Measurements from ENCODE around the gene TMEM186.
"Not testable (repeated sequence)": the region's sequence is repeated elsewhere in the genome, so short reads cannot be mapped to it uniquely, and the experiment has no call there.

TMEM186 gene

DNA sequence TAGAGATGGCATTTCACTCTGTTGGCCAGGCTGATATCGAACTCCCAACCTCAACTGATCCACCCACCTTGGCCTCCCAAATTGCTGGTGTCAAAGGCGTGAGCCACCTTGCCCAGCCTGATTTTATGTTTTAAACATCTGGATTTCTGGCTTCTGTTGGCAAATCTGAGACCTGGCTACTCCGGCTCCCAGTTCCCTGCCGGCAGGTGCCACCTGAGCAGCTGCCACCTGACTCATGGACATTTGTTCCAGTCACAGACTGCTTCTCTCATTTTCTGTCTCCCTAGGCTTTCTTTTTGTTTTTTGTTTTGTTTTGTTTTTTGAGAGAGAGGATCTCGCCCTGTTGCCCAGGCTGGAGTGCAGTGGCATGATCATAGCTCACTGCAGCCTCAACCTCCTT is 9.8 kb upstream of the TMEM186 start:
- no peaks in the 10 kb centered on the region for H3K9me3 ChIP-seq (ENCODE audit: control insufficient read depth, low read depth, low read length)
- H3K4me3 ChIP-seq (ENCODE audit: low read length), result no peak overlapping the region
- no peaks in the 10 kb centered on the region for H3K4me1 ChIP-seq (ENCODE audit: control insufficient read depth, low read depth, low read length)
- H3K36me3 ChIP-seq (ENCODE audit: control insufficient read depth, low read depth, low read length), result peaks cover 89% of the 10 kb centered on the region
- no peak overlapping the region for H3K27ac ChIP-seq (ENCODE audit: low read length)
- no peaks in the 10 kb centered on the region for H3K27me3 ChIP-seq (ENCODE audit: control insufficient read depth, insufficient read depth, low read length)
- H3K9ac ChIP-seq (ENCODE audit: low read length), result no peak overlapping the region

DNA sequence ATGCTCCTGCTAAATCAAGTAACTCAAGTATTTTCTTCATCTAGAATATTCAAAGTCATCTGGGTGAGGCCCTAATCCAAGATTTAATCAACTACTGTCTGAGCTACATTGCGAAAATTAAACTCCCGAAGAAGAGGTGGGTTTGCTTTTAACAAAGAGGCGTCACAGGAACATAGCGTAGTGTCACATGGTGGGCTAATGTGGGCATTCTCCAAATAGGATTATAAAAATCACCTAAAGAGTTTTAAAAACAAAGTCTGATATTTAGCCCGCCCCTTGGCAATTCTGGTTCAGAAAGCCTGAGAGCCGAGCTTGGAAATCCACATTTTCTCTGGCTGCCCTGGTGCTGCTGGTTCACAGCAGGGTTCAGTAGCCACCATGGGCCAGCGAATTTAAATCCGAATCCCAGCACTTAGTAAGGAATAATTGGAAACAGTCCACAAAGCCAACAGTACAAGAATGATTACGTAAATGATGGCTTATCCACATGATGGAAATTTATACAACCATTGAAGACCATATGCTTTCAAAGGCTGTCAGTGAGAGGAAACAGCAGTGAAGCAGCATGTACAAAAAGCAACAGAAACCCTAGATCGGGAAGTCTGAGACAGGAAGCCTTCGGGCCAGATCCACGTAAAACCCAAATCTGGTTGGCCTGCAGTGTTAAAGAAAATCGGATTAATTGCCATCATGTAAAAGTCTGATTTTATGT is 9.0 kb upstream of the TMEM186 start:
- H3K4me3 ChIP-seq (ENCODE audit: low read length), result no peak overlapping the region
- H3K27ac ChIP-seq (ENCODE audit: low read length), result no peak overlapping the region
- H3K4me1 ChIP-seq (ENCODE audit: control insufficient read depth, low read depth, low read length), result no peaks in the 10 kb centered on the region
- H3K36me3 ChIP-seq (ENCODE audit: control insufficient read depth, low read depth, low read length), result peaks cover 88% of the 10 kb centered on the region
- no peaks in the 10 kb centered on the region for H3K9me3 ChIP-seq (ENCODE audit: control insufficient read depth, low read depth, low read length)
- H3K27me3 ChIP-seq (ENCODE audit: control insufficient read depth, insufficient read depth, low read length), result no peaks in the 10 kb centered on the region
- no peak overlapping the region for H3K9ac ChIP-seq (ENCODE audit: low read length)

DNA sequence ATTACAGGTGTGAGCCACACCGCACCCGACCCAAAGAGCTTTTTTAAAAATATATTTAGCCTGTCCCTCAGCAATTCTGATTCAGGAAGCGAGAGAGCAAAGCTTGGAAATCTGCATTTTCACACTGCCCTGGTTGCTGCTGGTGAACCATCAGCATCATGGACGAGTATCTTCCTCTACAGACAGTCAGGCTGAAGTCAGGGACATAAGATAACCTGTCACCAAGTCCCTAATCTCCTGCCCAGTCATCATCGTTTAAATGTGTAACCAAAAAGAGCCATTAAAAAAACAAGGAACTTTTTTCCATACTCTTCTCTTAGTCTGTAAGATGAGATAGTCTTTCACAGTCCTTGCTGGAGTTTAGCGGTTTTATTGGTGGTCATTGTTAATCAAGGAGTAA is 6.9 kb upstream of the TMEM186 start:
- Histone ChIP-seq H3K4me3 (ENCODE audit: low read length) (no peak overlapping the region), H3K9ac (ENCODE audit: low read length) (no peak overlapping the region), H3K36me3 (ENCODE audit: control insufficient read depth, low read depth, low read length) (peaks cover 67% of the 10 kb centered on the region), H3K27ac (ENCODE audit: low read length) (no peak overlapping the region), H3K27me3 (ENCODE audit: control insufficient read depth, insufficient read depth, low read length) (no peaks in the 10 kb centered on the region), H3K9me3 (ENCODE audit: control insufficient read depth, low read depth, low read length) (no peaks in the 10 kb centered on the region), H3K4me1 (ENCODE audit: control insufficient read depth, low read depth, low read length) (no peaks in the 10 kb centered on the region)

DNA sequence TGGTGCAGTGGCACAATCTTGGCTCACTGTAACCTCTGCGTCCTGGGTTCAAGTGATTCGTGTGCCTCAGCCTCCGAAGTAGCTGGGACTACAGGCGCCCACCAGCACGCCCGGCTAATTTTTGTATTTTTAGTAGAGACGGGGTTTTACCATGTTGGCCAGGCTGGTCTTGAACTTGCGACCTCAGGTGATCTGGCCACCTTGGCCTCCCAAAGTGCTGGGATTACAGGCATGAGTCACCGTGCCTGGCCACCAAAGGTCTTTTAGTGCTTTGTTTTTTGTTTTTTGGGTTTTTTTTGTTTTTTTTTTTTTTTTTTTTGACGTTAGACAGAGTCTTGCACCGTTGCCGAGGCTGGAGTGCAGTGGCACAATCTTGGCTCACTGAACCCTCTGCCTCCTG is 6.3 kb upstream of the TMEM186 start:
- H3K4me1 ChIP-seq (ENCODE audit: control insufficient read depth, low read depth, low read length); H3K27ac ChIP-seq (ENCODE audit: low read length); H3K27me3 ChIP-seq (ENCODE audit: control insufficient read depth, insufficient read depth, low read length); H3K9ac ChIP-seq (ENCODE audit: low read length); H3K9me3 ChIP-seq (ENCODE audit: control insufficient read depth, low read depth, low read length); H3K4me3 ChIP-seq (ENCODE audit: low read length): not testable (repeated sequence)
- peaks cover 61% of the 10 kb centered on the region for H3K36me3 ChIP-seq (ENCODE audit: control insufficient read depth, low read depth, low read length)

DNA sequence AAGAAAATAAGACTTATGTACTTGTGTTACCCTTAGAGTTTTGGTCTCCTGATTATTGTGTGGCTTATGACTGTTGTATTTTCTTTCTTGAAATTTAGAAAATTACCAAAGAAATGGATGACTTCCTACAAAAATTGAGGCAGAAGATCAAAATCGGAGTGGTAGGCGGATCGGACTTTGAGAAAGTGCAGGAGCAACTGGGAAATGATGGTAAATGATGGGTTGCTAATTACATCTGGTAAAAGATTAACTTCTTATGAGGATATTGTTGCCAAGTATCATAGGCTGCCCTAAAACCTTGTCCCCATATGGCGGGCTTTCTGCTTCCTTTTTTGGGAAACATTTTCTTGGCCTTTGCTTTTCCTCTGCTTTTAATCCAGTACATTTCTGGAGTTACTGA is 4.3 kb upstream of the TMEM186 start:
- Histone ChIP-seq H3K9ac (ENCODE audit: low read length) (no peak overlapping the region), H3K27me3 (ENCODE audit: control insufficient read depth, insufficient read depth, low read length) (no peaks in the 10 kb centered on the region), H3K27ac (ENCODE audit: low read length) (no peak overlapping the region), H3K36me3 (ENCODE audit: control insufficient read depth, low read depth, low read length) (peaks cover 45% of the 10 kb centered on the region), H3K4me3 (ENCODE audit: low read length) (no peak overlapping the region), H3K4me1 (ENCODE audit: control insufficient read depth, low read depth, low read length) (peaks cover 7% of the 10 kb centered on the region), H3K9me3 (ENCODE audit: control insufficient read depth, low read depth, low read length) (no peaks in the 10 kb centered on the region)

DNA sequence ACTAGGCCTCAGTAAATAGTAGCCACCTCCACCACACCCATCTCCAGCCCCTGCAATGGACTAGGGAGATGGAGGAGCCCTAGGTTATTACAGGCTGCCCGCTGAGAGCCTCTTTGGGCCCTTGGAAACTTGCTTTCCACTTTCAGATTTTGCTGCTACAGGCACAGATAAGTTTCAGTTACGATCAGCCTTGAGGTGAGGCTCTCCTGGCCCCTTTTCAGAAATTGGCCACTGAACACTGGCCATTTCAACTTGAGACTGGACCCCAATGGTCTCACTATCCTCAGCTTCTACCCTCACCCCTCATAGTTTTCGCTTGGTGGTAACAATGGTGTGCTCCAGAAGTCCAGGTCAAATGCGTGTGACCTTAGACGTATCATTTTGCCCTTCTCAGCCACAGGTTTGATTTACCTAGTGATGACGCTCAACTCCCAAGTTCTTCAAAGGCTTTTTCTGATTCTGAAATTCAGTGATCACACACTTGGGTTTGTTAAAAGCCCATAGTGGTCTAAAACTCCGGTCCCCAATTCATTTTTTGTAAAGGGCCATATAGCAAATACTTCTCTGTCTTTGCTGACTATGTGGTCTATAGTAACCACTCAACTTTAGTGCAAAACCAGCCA is 1.2 kb upstream of the TMEM186 start:
- Histone ChIP-seq H3K36me3 (ENCODE audit: control insufficient read depth, low read depth, low read length) (peaks cover 19% of the 10 kb centered on the region), H3K4me1 (ENCODE audit: control insufficient read depth, low read depth, low read length) (peaks cover 7% of the 10 kb centered on the region), H3K4me3 (ENCODE audit: low read length) (peak overlapping the region; percentile 95), H3K27ac (ENCODE audit: low read length) (no peak overlapping the region), H3K9me3 (ENCODE audit: control insufficient read depth, low read depth, low read length) (no peaks in the 10 kb centered on the region), H3K27me3 (ENCODE audit: control insufficient read depth, insufficient read depth, low read length) (no peaks in the 10 kb centered on the region), H3K9ac (ENCODE audit: low read length) (peak overlapping the region; percentile 87)

DNA sequence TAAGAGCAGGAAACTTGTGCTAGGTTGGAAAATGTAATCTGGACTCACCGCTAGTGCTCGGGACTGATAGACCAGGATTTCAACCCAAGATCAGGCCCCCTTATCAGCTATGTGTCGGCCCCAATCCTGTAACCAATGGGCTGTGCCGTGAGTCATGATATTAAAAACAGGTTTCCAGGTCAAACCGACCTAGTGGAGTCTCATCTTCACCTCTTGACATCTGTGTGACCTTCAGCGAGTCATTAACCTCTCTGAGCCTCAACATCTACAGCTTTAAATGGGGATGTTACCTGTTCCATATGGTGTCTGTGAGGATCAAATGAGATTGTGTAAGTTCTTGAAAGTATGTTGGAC is 712 bp upstream of the TMEM186 start:
- H3K4me1 ChIP-seq (ENCODE audit: control insufficient read depth, low read depth, low read length), result peaks cover 7% of the 10 kb centered on the region
- H3K27me3 ChIP-seq (ENCODE audit: control insufficient read depth, insufficient read depth, low read length), result no peaks in the 10 kb centered on the region
- no peaks in the 10 kb centered on the region for H3K9me3 ChIP-seq (ENCODE audit: control insufficient read depth, low read depth, low read length)
- H3K27ac ChIP-seq (ENCODE audit: low read length), result no peak overlapping the region
- H3K4me3 ChIP-seq (ENCODE audit: low read length), result peak overlapping the region; percentile 95
- peak overlapping the region; percentile 87 for H3K9ac ChIP-seq (ENCODE audit: low read length)
- peaks cover 16% of the 10 kb centered on the region for H3K36me3 ChIP-seq (ENCODE audit: control insufficient read depth, low read depth, low read length)

DNA sequence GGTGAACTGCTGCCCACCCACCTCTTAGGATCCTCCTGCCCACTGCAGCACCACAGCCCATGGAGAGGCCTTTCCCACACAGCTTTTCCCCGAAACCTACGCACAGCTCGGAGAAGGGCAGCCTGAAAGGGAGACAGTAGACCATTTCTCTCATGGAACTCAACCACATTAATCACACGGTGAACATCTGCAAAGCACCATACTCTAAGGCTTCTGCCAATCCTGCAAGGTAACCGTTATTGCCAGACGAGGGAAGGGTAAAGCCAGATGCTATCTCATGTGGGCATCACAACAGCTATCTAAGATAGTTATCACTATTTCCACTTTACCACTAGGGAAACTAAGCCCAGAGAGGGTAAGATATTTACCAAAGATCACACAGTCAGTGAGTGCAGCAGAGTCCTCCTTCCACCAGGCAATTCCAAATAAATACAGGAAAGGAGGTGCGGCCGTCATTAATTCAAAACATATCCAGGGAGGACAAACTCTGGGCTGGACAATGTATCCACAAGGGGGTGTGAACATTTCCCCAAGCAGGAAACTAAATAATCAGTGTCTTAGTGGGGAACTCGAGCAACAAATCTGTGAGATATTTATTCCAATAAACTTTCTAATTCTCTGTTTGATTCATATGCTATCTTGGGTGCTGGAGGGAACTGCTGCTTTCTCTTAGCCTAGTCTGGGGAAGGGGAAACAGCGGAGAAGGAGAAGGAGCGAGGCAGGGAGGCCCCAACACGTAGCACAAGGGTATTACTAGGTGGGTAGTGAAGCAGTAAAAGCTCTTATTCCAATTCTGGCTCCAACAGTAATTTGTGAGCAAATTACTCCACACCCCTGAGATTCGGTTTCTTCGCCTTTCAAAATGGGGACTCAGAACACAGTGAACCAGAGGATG is 723 bp downstream of the TMEM186 start:
- Histone ChIP-seq H3K9ac (ENCODE audit: low read length) (peak overlapping the region; percentile 87), H3K27me3 (ENCODE audit: control insufficient read depth, insufficient read depth, low read length) (no peaks in the 10 kb centered on the region), H3K9me3 (ENCODE audit: control insufficient read depth, low read depth, low read length) (no peaks in the 10 kb centered on the region), H3K4me1 (ENCODE audit: control insufficient read depth, low read depth, low read length) (peaks cover 7% of the 10 kb centered on the region), H3K27ac (ENCODE audit: low read length) (peak overlapping the region; percentile 82), H3K36me3 (ENCODE audit: control insufficient read depth, low read depth, low read length) (peaks cover 2% of the 10 kb centered on the region), H3K4me3 (ENCODE audit: low read length) (peak overlapping the region; percentile 95)

DNA sequence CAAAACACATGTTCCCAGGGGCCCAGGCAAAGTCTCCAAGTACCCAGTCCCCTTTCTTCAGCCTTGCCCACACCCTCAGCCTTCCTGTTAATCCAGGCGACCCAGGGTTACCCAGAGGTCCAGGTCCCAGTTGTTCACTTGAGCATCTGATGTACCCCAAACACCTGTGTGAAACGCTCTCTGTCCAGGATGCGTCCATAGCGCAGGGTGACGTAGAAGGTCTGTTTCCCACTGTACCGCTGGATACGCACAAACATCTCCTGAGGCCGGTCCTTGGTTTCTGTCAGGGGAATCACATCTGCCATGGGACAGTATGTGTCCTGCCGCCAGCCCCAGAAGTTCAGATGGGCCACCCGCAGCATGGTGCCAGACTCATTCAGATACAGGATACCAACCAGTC is 1.6 kb downstream of the TMEM186 start:
- Histone ChIP-seq H3K27me3 (ENCODE audit: control insufficient read depth, insufficient read depth, low read length) (no peaks in the 10 kb centered on the region), H3K9me3 (ENCODE audit: control insufficient read depth, low read depth, low read length) (no peaks in the 10 kb centered on the region), H3K36me3 (ENCODE audit: control insufficient read depth, low read depth, low read length) (no peaks in the 10 kb centered on the region), H3K4me3 (ENCODE audit: low read length) (no peak overlapping the region), H3K4me1 (ENCODE audit: control insufficient read depth, low read depth, low read length) (peaks cover 7% of the 10 kb centered on the region), H3K9ac (ENCODE audit: low read length) (no peak overlapping the region), H3K27ac (ENCODE audit: low read length) (no peak overlapping the region)

DNA sequence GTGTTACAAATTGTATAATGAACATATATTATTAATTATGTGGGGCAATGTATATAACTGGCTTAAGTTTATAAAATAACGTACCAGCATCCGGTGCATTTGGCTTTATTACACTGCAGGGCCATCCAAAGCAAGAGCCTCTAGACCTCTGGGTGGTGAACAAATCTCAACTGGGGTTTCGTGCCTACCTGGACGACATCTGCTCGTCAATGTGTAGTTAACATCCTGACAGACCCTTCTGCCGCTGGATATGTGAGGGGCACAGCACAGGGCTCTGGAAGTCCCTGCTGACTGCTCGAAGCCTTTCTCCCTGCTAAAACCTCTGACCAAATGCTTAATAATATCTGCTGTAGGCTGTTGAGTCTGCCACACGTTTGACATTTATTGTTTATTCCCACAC is 2.3 kb downstream of the TMEM186 start:
- peaks cover 7% of the 10 kb centered on the region for H3K4me1 ChIP-seq (ENCODE audit: control insufficient read depth, low read depth, low read length)
- no peaks in the 10 kb centered on the region for H3K36me3 ChIP-seq (ENCODE audit: control insufficient read depth, low read depth, low read length)
- no peaks in the 10 kb centered on the region for H3K27me3 ChIP-seq (ENCODE audit: control insufficient read depth, insufficient read depth, low read length)
- no peak overlapping the region for H3K27ac ChIP-seq (ENCODE audit: low read length)
- no peaks in the 10 kb centered on the region for H3K9me3 ChIP-seq (ENCODE audit: control insufficient read depth, low read depth, low read length)
- H3K4me3 ChIP-seq (ENCODE audit: low read length), result no peak overlapping the region
- H3K9ac ChIP-seq (ENCODE audit: low read length), result no peak overlapping the region

DNA sequence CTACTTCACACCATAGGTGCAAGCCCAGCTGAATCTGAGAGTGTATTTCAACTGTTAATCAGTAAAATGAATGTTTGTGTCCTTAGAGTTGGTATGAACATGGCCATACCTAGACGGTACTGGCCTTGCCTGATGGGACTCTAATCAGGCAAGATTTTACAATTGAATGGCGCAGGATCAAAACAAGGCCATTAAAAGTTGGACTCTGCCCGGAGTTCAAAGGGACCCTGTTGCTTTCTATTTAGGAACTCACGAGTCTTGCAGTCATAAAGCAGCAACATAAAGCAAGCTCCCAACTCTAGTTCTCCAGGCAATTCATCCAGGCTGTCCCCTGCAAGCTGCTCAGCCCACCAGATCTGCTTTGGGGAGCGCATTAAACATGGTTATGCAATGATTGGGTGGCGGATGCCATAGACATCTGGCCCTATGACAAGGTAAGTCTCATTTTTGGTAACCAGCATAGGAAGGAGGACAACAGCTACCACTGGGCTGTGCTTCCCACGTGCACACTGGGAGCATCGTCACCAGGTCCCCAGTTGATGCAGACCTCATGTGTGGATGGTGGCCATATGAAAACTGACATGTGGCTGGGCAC is 8.8 kb downstream of the TMEM186 start:
- Histone ChIP-seq H3K9ac (ENCODE audit: low read length) (no peak overlapping the region), H3K27me3 (ENCODE audit: control insufficient read depth, insufficient read depth, low read length) (no peaks in the 10 kb centered on the region), H3K36me3 (ENCODE audit: control insufficient read depth, low read depth, low read length) (no peaks in the 10 kb centered on the region), H3K4me1 (ENCODE audit: control insufficient read depth, low read depth, low read length) (no peaks in the 10 kb centered on the region), H3K27ac (ENCODE audit: low read length) (no peak overlapping the region), H3K9me3 (ENCODE audit: control insufficient read depth, low read depth, low read length) (no peaks in the 10 kb centered on the region), H3K4me3 (ENCODE audit: low read length) (no peak overlapping the region)

All from iPS-18a (cell line).